Measurements from ENCODE around the gene CUL4A. TPM values are rescaled to one million over a fixed set of nuclear protein-coding genes. Genes with fewer than 3 reads are reported as not detected.

The CUL4A gene
- total RNA-seq, 1 experiment from 2014 or later: 83.4 TPM

- DNase-seq (ENCODE audit: low read depth): no peak
- in situ Hi-C loops (cut with HindIII; ENCODE audit: low pct_unique_long_range_greater_than_20kb, low sequenced_read_pairs): no loop called here
These were observed 5.7 kb upstream of the CUL4A start for GRCh38 chr13:113203507-113204377.

- in situ Hi-C loops (cut with HindIII; ENCODE audit: low pct_unique_long_range_greater_than_20kb, low sequenced_read_pairs): no loop called here
- no peak for DNase-seq (ENCODE audit: low read depth)
These were observed 5.1 kb upstream of the CUL4A start for GRCh38 chr13:113204378-113204734.

- peak; percentile 14 for DNase-seq (ENCODE audit: low read depth)
These were observed 3.9 kb upstream of the CUL4A start for GRCh38 chr13:113205428-113205931.

GRCh38 chr13:113207460-113207859, 2.0 kb upstream of the CUL4A start:
- no peak for DNase-seq (ENCODE audit: low read depth)
- in situ Hi-C loops (cut with HindIII; ENCODE audit: low pct_unique_long_range_greater_than_20kb, low sequenced_read_pairs): no loop called here

More at GRCh38 chr13:113205428-113205931, 3.9 kb upstream of the CUL4A start:
- in situ Hi-C loops (cut with HindIII; ENCODE audit: low pct_unique_long_range_greater_than_20kb, low sequenced_read_pairs): no loop called here

GRCh38 chr13:113207890-113208420, 1.5 kb upstream of the CUL4A start:
- in situ Hi-C loops (cut with HindIII; ENCODE audit: low pct_unique_long_range_greater_than_20kb, low sequenced_read_pairs): no loop called here
- no peak for DNase-seq (ENCODE audit: low read depth)

GRCh38 chr13:113208421-113209335, 735 bp upstream of the CUL4A start, which contains the start of gene PCID2:
PCID2 (minus strand) TSS chr13:113208669; CDS start chr13:113208634, 35 bp downstream.
- in situ Hi-C loops (cut with HindIII; ENCODE audit: low pct_unique_long_range_greater_than_20kb, low sequenced_read_pairs): no loop called here
- peak; percentile 92 for DNase-seq (ENCODE audit: low read depth)

- in situ Hi-C loops (cut with HindIII; ENCODE audit: low pct_unique_long_range_greater_than_20kb, low sequenced_read_pairs): no loop called here
- DNase-seq (ENCODE audit: low read depth): peak; percentile 52
These were observed 477 bp downstream of the CUL4A start for GRCh38 chr13:113209759-113210421.

- in situ Hi-C loops (cut with HindIII; ENCODE audit: low pct_unique_long_range_greater_than_20kb, low sequenced_read_pairs): no loop called here
- no peak for DNase-seq (ENCODE audit: low read depth)
These were observed 1.4 kb downstream of the CUL4A start for GRCh38 chr13:113210833-113211232.

- DNase-seq (ENCODE audit: low read depth): peak; percentile 10
- in situ Hi-C loops (cut with HindIII; ENCODE audit: low pct_unique_long_range_greater_than_20kb, low sequenced_read_pairs): no loop called here
These were observed 2.4 kb downstream of the CUL4A start for GRCh38 chr13:113211774-113212173.

- in situ Hi-C loops (cut with HindIII; ENCODE audit: low pct_unique_long_range_greater_than_20kb, low sequenced_read_pairs): no loop called here
These were observed 7.0 kb downstream of the CUL4A start for GRCh38 chr13:113216254-113217048.

GRCh38 chr13:113218586-113218985, 9.2 kb downstream of the CUL4A start:
- in situ Hi-C loops (cut with HindIII; ENCODE audit: low pct_unique_long_range_greater_than_20kb, low sequenced_read_pairs): no loop called here

More at GRCh38 chr13:113216254-113217048, 7.0 kb downstream of the CUL4A start:
- DNase-seq (ENCODE audit: low read depth): peak; percentile 70

GRCh38 chr13:113219256-113219940, 10.0 kb downstream of the CUL4A start:
- in situ Hi-C loops (cut with HindIII; ENCODE audit: low pct_unique_long_range_greater_than_20kb, low sequenced_read_pairs): no loop called here
- no peak for DNase-seq (ENCODE audit: low read depth)

More at GRCh38 chr13:113218586-113218985, 9.2 kb downstream of the CUL4A start:
- no peak for DNase-seq (ENCODE audit: low read depth)

GRCh38 chr13:113220141-113220598, 10.8 kb downstream of the CUL4A start:
- in situ Hi-C loops (cut with HindIII; ENCODE audit: low pct_unique_long_range_greater_than_20kb, low sequenced_read_pairs): no loop called here
- DNase-seq (ENCODE audit: low read depth): no peak

GRCh38 chr13:113220877-113221276, 11.5 kb downstream of the CUL4A start:
- no peak for DNase-seq (ENCODE audit: low read depth)
- in situ Hi-C loops (cut with HindIII; ENCODE audit: low pct_unique_long_range_greater_than_20kb, low sequenced_read_pairs): no loop called here

- in situ Hi-C loops (cut with HindIII; ENCODE audit: low pct_unique_long_range_greater_than_20kb, low sequenced_read_pairs): no loop called here
These were observed 13.7 kb downstream of the CUL4A start for GRCh38 chr13:113223070-113223469.

GRCh38 chr13:113224486-113224885, 15.1 kb downstream of the CUL4A start:
- in situ Hi-C loops (cut with HindIII; ENCODE audit: low pct_unique_long_range_greater_than_20kb, low sequenced_read_pairs): no loop called here
- no peak for DNase-seq (ENCODE audit: low read depth)

More at GRCh38 chr13:113223070-113223469, 13.7 kb downstream of the CUL4A start:
- no peak for DNase-seq (ENCODE audit: low read depth)

- in situ Hi-C loops (cut with HindIII; ENCODE audit: low pct_unique_long_range_greater_than_20kb, low sequenced_read_pairs): no loop called here
- DNase-seq (ENCODE audit: low read depth): no peak
These were observed 16.1 kb downstream of the CUL4A start for GRCh38 chr13:113225515-113225914.

All from Caki2 (cell line).